ENCODE data around the gene APBB2.

The APBB2 gene

DNA sequence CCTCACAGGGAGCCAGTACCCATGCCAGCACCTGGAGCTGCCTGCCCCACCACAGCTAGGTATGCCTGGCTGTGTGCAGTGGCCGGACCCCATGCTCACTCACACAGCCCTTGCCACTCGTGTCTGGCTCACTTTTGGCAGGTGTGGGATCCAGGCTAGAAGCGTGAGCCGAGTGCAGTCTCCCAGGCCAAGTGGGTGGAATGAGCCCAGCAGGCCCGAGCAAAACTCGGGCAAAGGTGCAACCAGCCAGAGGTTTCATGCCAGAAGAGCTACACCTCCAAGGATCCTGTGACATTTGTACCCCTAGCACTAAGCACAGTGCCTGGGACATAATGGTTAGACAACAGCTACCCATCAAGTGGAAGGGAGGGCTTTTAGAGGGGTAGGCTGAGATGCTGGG lies 246.8 kb downstream of the APBB2 start:
- no peaks in the 10 kb centered on the region for H3K79me2 ChIP-seq (ENCODE audit: control insufficient read depth, insufficient read depth, low read length, unreplicated experiment)
- no peak overlapping the region for H3K4me3 ChIP-seq (ENCODE audit: low read depth, low read length)
- peaks cover 5% of the 10 kb centered on the region; the same call in 1 of the 2 replicates for H3K36me3 ChIP-seq (ENCODE audit: insufficient read depth, low read length)
- peaks cover 12% of the 10 kb centered on the region for H3K4me1 ChIP-seq (ENCODE audit: control insufficient read depth, insufficient read depth, low read length, unreplicated experiment)
- no peaks in the 10 kb centered on the region for H3K27me3 ChIP-seq (ENCODE audit: insufficient read depth, low read length)
- no peak overlapping the region for H2AFZ ChIP-seq (ENCODE audit: low read length, unreplicated experiment)
- no peak overlapping the region for H3K27ac ChIP-seq (ENCODE audit: low read depth, low read length)

DNA sequence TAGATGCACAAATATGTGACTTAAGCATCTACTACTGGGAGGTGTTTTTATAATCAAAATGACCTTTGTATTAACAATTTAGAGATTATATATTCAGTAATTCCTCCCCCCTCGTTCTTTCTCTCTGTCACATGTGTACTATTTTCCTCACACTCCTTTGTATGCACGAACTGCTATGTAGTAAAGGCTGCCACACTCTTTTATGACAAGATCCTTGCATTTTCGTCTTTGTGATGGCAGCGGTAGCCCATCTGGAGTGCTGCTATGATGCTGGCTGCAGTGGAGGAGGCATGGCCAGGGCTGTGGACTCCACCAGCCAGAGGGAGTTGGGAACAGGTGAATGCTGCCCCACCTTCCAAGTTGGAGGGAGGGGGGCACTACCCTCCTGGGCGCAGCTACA lies 248.3 kb downstream of the APBB2 start:
- Histone ChIP-seq H2AFZ (ENCODE audit: low read length, unreplicated experiment) (no peak overlapping the region), H3K4me1 (ENCODE audit: control insufficient read depth, insufficient read depth, low read length, unreplicated experiment) (peaks cover 17% of the 10 kb centered on the region), H3K36me3 (ENCODE audit: insufficient read depth, low read length) (peaks cover 5% of the 10 kb centered on the region; the same call in 1 of the 2 replicates)

DNA sequence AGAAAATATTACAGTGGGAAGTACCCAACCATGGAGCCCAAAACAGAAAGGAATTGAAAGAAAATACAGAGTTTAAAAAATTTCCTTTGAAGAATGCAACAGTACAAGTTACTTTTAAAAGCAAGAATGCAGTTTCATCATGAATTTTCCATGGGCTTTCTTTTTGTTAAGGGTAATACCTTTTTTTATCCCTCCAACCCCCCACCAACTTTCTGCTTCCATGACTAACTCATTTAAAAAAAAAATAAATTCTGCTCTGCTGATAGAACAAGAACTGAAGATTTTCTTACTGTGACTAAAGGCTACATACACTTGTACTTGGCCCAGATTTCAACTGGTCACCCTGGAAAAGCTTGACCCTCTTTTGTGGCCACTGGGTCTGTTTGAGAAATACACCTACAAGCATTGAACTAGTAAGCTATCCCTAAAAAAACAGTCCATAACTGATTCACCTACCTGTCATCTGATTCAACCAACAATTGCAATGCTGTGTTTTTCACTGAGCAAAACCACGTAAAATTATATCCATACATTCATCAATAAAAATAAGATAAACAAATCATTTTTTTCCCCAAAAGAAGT lies 250.4 kb downstream of the APBB2 start:
- Histone ChIP-seq H3K79me2 (ENCODE audit: control insufficient read depth, insufficient read depth, low read length, unreplicated experiment) (peaks cover 14% of the 10 kb centered on the region), H3K4me3 (ENCODE audit: low read depth, low read length) (no peak overlapping the region), H3K4me1 (ENCODE audit: control insufficient read depth, insufficient read depth, low read length, unreplicated experiment) (peaks cover 17% of the 10 kb centered on the region), H3K36me3 (ENCODE audit: insufficient read depth, low read length) (peaks cover 4% of the 10 kb centered on the region; the same call in 1 of the 2 replicates), H3K27ac (ENCODE audit: low read depth, low read length) (no peak overlapping the region), H2AFZ (ENCODE audit: low read length, unreplicated experiment) (no peak overlapping the region), H3K27me3 (ENCODE audit: insufficient read depth, low read length) (no peaks in the 10 kb centered on the region)

More for the DNA sequence above, 248.3 kb downstream of the APBB2 start:
- H3K4me3 ChIP-seq (ENCODE audit: low read depth, low read length), result no peak overlapping the region
- no peak overlapping the region for H3K27ac ChIP-seq (ENCODE audit: low read depth, low read length)
- H3K79me2 ChIP-seq (ENCODE audit: control insufficient read depth, insufficient read depth, low read length, unreplicated experiment), result peaks cover 8% of the 10 kb centered on the region
- H3K27me3 ChIP-seq (ENCODE audit: insufficient read depth, low read length), result no peaks in the 10 kb centered on the region

DNA sequence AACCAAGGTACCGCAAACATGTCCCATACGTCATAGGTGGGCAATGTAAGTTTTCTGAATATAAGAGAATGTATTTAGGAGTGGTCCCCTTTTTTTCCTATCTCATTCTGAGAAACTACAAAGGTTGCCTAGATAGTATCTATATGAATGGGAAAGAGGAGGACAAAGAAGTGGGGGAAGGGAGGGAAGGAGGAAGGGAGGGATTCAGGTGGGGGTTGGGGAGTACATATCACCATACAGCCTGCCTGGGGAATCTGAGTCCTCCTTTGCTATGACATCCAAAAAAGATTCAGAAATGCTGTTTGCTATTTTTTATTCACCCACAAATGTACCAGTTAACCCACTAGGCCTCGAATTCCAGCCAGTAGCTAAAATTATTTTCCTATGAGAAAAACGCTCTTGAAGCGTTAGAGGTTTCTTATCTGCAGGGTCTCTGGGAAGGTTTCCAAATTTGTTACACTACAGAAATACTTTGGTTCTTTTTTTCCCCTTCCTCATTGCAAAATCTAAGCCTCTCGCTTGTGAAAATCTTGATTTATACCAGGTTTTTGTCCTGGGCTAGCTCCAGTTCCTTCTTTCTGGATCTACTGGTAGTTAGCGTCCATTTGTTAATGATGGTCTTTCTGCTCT lies 251.7 kb downstream of the APBB2 start:
- Histone ChIP-seq H3K4me3 (ENCODE audit: low read depth, low read length) (no peak overlapping the region), H3K4me1 (ENCODE audit: control insufficient read depth, insufficient read depth, low read length, unreplicated experiment) (peaks cover 17% of the 10 kb centered on the region), H3K27me3 (ENCODE audit: insufficient read depth, low read length) (no peaks in the 10 kb centered on the region), H2AFZ (ENCODE audit: low read length, unreplicated experiment) (no peak overlapping the region), H3K36me3 (ENCODE audit: insufficient read depth, low read length) (0 out of 2 replicates have a peak, but pooled peaks cover 3% of the 10 kb centered on the region), H3K27ac (ENCODE audit: low read depth, low read length) (no peak overlapping the region), H3K79me2 (ENCODE audit: control insufficient read depth, insufficient read depth, low read length, unreplicated experiment) (peaks cover 16% of the 10 kb centered on the region)

DNA sequence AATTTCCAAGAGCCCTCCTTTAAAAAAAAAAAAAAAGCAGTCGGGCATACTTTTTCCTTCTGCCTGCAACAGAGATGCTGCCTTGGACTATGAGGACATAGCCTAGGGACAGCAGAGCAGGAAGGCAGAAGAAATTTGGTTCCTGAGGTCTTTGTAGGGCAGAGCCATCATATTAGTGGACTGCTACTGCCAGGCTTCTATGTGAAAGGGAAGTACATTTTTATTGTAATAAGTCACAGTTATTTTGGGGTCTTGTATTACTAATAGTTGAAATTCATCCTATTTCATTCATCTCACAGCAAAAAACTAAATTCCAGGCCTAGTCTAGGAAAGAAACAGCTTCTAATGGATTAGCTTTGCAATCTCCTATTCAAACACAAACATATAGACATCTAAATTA lies 253.4 kb downstream of the APBB2 start:
- Histone ChIP-seq H2AFZ (ENCODE audit: low read length, unreplicated experiment) (no peak overlapping the region), H3K27me3 (ENCODE audit: insufficient read depth, low read length) (no peaks in the 10 kb centered on the region), H3K79me2 (ENCODE audit: control insufficient read depth, insufficient read depth, low read length, unreplicated experiment) (peaks cover 16% of the 10 kb centered on the region), H3K4me3 (ENCODE audit: low read depth, low read length) (no peak overlapping the region), H3K27ac (ENCODE audit: low read depth, low read length) (no peak overlapping the region), H3K36me3 (ENCODE audit: insufficient read depth, low read length) (0 out of 2 replicates have a peak, but pooled peaks cover 3% of the 10 kb centered on the region), H3K4me1 (ENCODE audit: control insufficient read depth, insufficient read depth, low read length, unreplicated experiment) (peaks cover 17% of the 10 kb centered on the region)

DNA sequence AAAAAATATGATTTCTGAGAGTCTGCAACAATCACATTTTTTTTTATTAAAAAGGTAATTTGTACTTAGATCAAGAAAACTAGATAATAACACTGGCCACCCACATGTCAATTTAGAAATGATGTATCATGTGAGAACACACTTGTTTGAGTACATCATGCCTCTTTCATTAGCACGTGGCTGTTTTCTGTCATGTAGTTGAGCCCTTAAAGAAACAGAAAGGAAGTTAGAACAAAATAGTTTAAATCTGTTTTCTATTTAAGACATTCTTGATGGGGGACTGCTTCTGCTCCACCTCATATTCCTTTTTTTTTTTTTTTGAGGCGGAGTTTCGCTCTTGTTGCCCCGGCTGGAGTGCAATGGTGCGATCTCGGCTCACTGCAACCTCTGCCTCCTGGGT lies 257.1 kb downstream of the APBB2 start:
- H2AFZ ChIP-seq (ENCODE audit: low read length, unreplicated experiment), result no peak overlapping the region
- peaks cover 5% of the 10 kb centered on the region for H3K4me1 ChIP-seq (ENCODE audit: control insufficient read depth, insufficient read depth, low read length, unreplicated experiment)
- no peak overlapping the region for H3K4me3 ChIP-seq (ENCODE audit: low read depth, low read length)
- H3K27me3 ChIP-seq (ENCODE audit: insufficient read depth, low read length), result no peaks in the 10 kb centered on the region
- H3K27ac ChIP-seq (ENCODE audit: low read depth, low read length), result no peak overlapping the region
- H3K36me3 ChIP-seq (ENCODE audit: insufficient read depth, low read length), result 0 out of 2 replicates have a peak, but pooled peaks cover 3% of the 10 kb centered on the region
- H3K79me2 ChIP-seq (ENCODE audit: control insufficient read depth, insufficient read depth, low read length, unreplicated experiment), result peaks cover 17% of the 10 kb centered on the region

DNA sequence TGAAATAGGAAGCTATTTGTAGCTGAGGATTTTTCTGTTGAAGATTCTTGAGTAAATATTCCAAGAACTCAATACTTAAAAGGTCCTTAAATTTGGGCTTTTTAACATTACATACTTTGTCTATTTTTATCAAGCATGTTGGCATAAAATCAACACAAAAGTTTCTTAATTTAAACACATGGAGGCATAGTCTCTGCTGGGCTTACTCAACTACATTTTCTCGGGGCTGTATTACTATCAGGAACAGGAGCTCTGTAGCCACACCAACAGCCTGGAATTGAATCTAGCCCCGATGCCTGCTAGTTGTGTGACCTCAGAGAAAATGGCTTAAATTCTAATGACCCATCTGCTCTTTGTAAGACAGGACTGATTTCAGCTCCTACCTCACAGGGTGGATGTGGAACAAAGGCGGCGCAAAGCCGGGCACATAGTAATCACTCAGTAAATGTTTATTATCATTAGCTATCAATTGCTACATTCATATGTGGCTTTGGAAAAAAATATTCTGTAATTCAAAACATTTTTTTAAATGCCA lies 257.6 kb downstream of the APBB2 start:
- Histone ChIP-seq H3K79me2 (ENCODE audit: control insufficient read depth, insufficient read depth, low read length, unreplicated experiment) (peaks cover 12% of the 10 kb centered on the region), H3K27ac (ENCODE audit: low read depth, low read length) (no peak overlapping the region), H3K27me3 (ENCODE audit: insufficient read depth, low read length) (no peaks in the 10 kb centered on the region), H2AFZ (ENCODE audit: low read length, unreplicated experiment) (no peak overlapping the region), H3K4me3 (ENCODE audit: low read depth, low read length) (no peak overlapping the region), H3K4me1 (ENCODE audit: control insufficient read depth, insufficient read depth, low read length, unreplicated experiment) (peaks cover 2% of the 10 kb centered on the region), H3K36me3 (ENCODE audit: insufficient read depth, low read length) (0 out of 2 replicates have a peak, but pooled peaks cover 3% of the 10 kb centered on the region)

DNA sequence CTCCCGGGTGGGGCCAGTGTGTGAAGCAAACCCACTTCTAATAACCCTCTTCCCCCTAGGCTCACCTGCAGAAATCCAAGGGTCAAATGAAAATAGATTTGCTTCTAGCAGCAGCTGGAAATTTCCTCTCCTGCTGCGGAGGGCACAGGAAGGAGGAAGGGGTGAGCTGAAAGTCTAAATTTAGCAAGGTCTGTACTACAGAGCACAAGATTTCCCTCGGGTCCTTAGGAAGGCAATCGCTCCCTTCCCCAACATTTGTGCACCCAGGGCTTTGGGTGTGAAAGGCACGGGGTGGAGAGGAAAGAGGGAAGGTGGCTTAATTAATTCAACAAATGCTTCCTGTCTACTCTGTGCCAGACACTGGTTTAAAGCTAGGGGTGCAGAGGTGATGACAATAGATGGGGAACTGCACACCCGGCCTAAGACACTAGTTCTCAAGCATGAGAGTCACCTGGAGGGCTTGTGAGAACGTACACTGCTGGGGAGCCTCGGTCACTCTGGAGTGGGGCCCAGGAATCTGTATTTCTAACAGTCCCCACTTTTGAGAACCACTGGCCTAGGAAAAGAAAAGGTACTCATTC lies 260.2 kb downstream of the APBB2 start:
- Histone ChIP-seq H3K36me3 (ENCODE audit: insufficient read depth, low read length) (no peaks in the 10 kb centered on the region), H3K4me1 (ENCODE audit: control insufficient read depth, insufficient read depth, low read length, unreplicated experiment) (no peaks in the 10 kb centered on the region), H3K4me3 (ENCODE audit: low read depth, low read length) (no peak overlapping the region), H3K27ac (ENCODE audit: low read depth, low read length) (no peak overlapping the region), H3K79me2 (ENCODE audit: control insufficient read depth, insufficient read depth, low read length, unreplicated experiment) (peaks cover 9% of the 10 kb centered on the region), H3K27me3 (ENCODE audit: insufficient read depth, low read length) (no peaks in the 10 kb centered on the region), H2AFZ (ENCODE audit: low read length, unreplicated experiment) (no peak overlapping the region)

DNA sequence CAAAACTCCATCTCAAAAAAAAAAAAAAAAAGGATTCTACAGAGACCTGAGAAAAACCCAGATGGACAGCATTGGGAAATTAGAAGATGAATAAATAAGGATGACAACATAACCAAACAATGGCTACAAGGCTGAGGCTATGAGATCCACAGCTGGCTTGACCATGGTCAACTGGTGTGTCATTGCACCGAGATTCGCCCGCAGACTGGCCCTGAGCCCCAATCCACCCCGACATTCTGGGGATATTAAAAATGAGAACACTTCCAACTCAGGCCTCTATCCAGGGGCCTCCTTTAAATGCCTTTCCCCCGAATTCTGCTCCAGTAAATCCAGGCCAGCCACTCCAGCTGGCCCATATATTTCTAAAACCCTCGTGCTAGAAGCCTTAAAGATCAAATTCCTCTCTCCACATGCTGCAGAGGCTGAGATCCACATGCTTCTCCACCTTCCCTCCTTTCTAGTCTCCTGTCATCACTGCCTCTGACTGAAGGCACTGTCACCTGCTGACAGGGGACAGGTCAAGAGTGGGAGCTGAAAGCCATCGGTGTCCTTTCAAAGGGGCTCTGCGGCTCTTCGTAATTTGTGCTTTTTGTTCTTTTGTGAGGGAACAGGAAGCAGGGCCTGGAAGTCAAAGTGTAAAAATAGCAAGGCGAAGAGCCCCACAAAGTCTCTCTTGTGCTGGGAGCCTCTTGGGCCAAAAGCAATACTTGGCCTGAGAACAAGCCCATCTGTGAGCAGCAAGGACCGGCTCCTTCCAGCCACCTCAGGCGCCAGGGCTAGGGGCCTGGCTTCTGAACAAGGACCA lies 260.9 kb downstream of the APBB2 start:
- H3K36me3 ChIP-seq (ENCODE audit: insufficient read depth, low read length), result no peaks in the 10 kb centered on the region
- peaks cover 5% of the 10 kb centered on the region for H3K79me2 ChIP-seq (ENCODE audit: control insufficient read depth, insufficient read depth, low read length, unreplicated experiment)
- no peak overlapping the region for H2AFZ ChIP-seq (ENCODE audit: low read length, unreplicated experiment)
- no peaks in the 10 kb centered on the region for H3K4me1 ChIP-seq (ENCODE audit: control insufficient read depth, insufficient read depth, low read length, unreplicated experiment)
- no peak overlapping the region for H3K27ac ChIP-seq (ENCODE audit: low read depth, low read length)
- no peak overlapping the region for H3K4me3 ChIP-seq (ENCODE audit: low read depth, low read length)
- H3K27me3 ChIP-seq (ENCODE audit: insufficient read depth, low read length), result no peaks in the 10 kb centered on the region

DNA sequence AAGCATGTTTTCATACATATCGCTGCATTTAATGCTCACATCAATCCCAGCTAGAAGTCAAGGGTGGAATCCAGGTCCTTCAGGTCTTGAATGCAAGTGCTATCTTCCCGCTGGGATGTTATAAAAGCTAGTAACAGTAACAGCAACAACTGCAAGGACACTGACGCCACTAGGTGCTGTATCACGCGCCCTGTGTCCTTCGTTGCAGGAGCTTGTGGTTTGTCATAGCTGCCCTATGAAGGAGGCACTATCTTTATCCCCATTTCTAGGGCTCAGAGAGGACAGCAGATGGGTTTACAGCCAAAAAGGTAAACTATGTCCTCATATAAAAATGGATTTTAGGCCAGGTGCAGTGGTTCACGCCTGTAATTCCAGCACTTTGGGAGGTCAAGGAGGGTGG lies 261.7 kb downstream of the APBB2 start:
- Histone ChIP-seq H3K4me1 (ENCODE audit: control insufficient read depth, insufficient read depth, low read length, unreplicated experiment) (no peaks in the 10 kb centered on the region), H3K4me3 (ENCODE audit: low read depth, low read length) (no peak overlapping the region), H3K79me2 (ENCODE audit: control insufficient read depth, insufficient read depth, low read length, unreplicated experiment) (peaks cover 5% of the 10 kb centered on the region), H3K27ac (ENCODE audit: low read depth, low read length) (no peak overlapping the region), H3K27me3 (ENCODE audit: insufficient read depth, low read length) (no peaks in the 10 kb centered on the region), H3K36me3 (ENCODE audit: insufficient read depth, low read length) (no peaks in the 10 kb centered on the region), H2AFZ (ENCODE audit: low read length, unreplicated experiment) (no peak overlapping the region)

Measured in ACC112 (cell line).